Tibial artery (tissue), 4 donors: Measurements from ENCODE around the gene CDCA8.

ENCODE experiments used
- DNase-seq, 2 donors: peaks; one replicate each; pipeline ENCODE4 v3.0.0-alpha.2; 2019
- H3K27ac ChIP-seq, 2 donors: fragments of 200-600 bp; sonication (generic) in 1 of 2; 1 replicate in 1 of 2; 2 replicates in 1 of 2; pipeline ENCODE4 v1.5.1; 2018 to 2019; ENCODE audit warnings: mild to moderate bottlenecking in 1 of 2
- H3K27me3 ChIP-seq, 2 donors: fragments of 200-600 bp; sonication (generic) in 1 of 2; one replicate each; pipeline versions ENCODE4 v1.5.1 to v1.6.0; 2016 to 2019
- H3K36me3 ChIP-seq, 3 donors: fragments of 200-600 bp; sonication (generic) in 2 of 3; one replicate each; pipeline ENCODE4 v1.5.1; 2016 to 2019; ENCODE audit warnings: mild to moderate bottlenecking in 2 of 3
- H3K4me1 ChIP-seq, 4 donors: fragments of 200-600 bp; sonication (generic) in 2 of 4; 1 replicate in 3 of 4; 2 replicates in 1 of 4; pipeline ENCODE4 v1.5.1; 2016 to 2019
- H3K4me3 ChIP-seq, 2 donors: fragments of 200-600 bp; sonication (generic) in 1 of 2; 1 replicate in 1 of 2; 2 replicates in 1 of 2; pipeline ENCODE4 v1.5.1; 2018 to 2019; ENCODE audit warnings: mild to moderate bottlenecking in 2 of 2
- H3K9me3 ChIP-seq, 3 donors: fragments of 200-600 bp; sonication (generic) in 1 of 3; one replicate each; pipeline ENCODE4 v1.5.1; 2016 to 2019
- intact Hi-C: fragments of 100-400 bp; cut with DNase I; formaldehyde crosslinking; loops from one replicate; pipeline ENCODE4 v1.15.0; 2023; ENCODE audit warnings: low total_unique reads
- TF ChIP-seq, protein P1 (sequence below), 2 experiments: fragments of 200-600 bp in 1 of 2; fragments of 450-650 bp in 1 of 2; IDR thresholded peaks; one replicate each; pipeline ENCODE4 v1.5.1; 2017 to 2019; ENCODE audit warnings: antibody characterized with exemption in 2 of 2, mild to moderate bottlenecking in 1 of 2, moderate library complexity in 1 of 2

CDCA8 gene

DNA sequence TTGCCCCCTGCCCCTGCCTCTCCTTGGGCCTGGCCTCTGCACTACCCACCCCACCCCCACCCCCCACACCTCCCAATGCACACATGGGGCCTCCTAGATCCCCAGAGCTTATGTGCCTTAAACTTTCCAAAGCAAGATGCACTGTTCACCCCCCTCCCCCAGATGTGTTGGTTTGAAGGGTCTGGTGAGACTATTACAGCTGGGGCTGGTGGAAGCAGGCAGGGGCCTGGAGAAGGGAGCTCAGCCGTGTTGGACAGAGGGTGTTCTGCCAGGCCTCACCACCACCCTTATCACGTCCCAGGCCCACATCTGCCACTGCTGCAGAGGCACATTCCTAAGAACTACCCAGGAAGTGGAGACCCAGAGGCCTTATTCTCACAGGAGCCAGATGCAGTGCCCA lies 39.3 kb upstream of the CDCA8 start:
- DNase-seq = no peak
- TF ChIP-seq, protein P1, sequence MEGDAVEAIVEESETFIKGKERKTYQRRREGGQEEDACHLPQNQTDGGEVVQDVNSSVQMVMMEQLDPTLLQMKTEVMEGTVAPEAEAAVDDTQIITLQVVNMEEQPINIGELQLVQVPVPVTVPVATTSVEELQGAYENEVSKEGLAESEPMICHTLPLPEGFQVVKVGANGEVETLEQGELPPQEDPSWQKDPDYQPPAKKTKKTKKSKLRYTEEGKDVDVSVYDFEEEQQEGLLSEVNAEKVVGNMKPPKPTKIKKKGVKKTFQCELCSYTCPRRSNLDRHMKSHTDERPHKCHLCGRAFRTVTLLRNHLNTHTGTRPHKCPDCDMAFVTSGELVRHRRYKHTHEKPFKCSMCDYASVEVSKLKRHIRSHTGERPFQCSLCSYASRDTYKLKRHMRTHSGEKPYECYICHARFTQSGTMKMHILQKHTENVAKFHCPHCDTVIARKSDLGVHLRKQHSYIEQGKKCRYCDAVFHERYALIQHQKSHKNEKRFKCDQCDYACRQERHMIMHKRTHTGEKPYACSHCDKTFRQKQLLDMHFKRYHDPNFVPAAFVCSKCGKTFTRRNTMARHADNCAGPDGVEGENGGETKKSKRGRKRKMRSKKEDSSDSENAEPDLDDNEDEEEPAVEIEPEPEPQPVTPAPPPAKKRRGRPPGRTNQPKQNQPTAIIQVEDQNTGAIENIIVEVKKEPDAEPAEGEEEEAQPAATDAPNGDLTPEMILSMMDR (IDR thresholded peaks at IDR 0.05) = no peak
- H3K27me3 ChIP-seq = peaks cover 0 to 36% of the 10 kb centered on the region in 2 donors
- no peaks in the 10 kb centered on the region for H3K9me3 ChIP-seq
- H3K36me3 ChIP-seq = no peaks in the 10 kb centered on the region
- H3K4me3 ChIP-seq = no peak overlapping the region
- intact Hi-C loops = no loop called here
- H3K27ac ChIP-seq = no peak overlapping the region
- no peaks in the 10 kb centered on the region for H3K4me1 ChIP-seq

DNA sequence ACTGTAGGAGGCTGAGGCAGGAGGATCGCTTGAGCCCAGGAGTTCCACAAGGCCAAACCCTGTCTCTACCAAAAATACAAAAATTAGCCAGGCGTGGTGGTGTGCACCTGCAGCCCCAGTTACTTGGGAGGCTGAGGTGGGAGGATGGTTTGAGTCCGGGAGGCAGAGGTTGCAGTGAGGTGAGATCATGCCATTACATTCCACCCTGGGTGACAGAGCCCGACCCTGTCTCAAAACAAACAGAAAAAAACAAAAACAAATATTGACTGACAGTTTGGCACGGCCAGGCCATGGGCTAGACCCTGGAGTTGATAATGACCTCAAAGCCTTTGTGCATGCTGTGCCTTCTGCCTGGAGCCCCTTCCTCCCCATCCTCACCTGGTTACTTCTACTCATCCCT lies 38.4 kb upstream of the CDCA8 start:
- TF ChIP-seq, protein P1 (IDR thresholded peaks at IDR 0.05) = no peak
- Histone ChIP-seq H3K4me3 (no peak overlapping the region), H3K27ac (no peak overlapping the region), H3K4me1 (no peaks in the 10 kb centered on the region), H3K36me3 (no peaks in the 10 kb centered on the region), H3K9me3 (no peaks in the 10 kb centered on the region), H3K27me3 (peaks cover 0 to 41% of the 10 kb centered on the region in 2 donors)
- no peak for DNase-seq
- intact Hi-C loops = no loop called here

DNA sequence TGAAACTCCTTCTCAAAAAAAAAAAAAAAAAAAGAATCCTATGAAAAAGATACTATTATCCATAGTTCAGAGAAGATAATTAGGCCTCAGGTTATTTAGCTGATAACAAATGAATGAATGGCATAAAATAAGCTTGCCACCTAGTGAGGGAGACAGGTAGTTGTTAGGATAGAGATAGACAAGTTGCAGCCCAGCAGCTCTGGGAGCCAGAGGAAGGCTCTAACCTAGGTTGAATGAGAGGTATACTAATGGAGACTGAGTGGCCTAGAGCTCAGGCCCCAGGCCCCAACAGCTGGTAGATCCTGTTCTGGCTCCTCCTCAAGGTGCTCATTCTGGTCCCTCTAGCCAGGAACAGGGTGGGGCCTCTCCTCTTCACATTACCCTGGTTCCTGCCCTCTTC lies 37.0 kb upstream of the CDCA8 start:
- DNase-seq = no peak
- no peak overlapping the region for H3K27ac ChIP-seq
- intact Hi-C loops = no loop called here
- TF ChIP-seq, protein P1 (IDR thresholded peaks at IDR 0.05) = no peak
- H3K4me3 ChIP-seq = no peak overlapping the region
- H3K36me3 ChIP-seq = no peaks in the 10 kb centered on the region
- no peaks in the 10 kb centered on the region for H3K4me1 ChIP-seq
- no peaks in the 10 kb centered on the region for H3K9me3 ChIP-seq
- peaks cover 0 to 41% of the 10 kb centered on the region in 2 donors for H3K27me3 ChIP-seq

DNA sequence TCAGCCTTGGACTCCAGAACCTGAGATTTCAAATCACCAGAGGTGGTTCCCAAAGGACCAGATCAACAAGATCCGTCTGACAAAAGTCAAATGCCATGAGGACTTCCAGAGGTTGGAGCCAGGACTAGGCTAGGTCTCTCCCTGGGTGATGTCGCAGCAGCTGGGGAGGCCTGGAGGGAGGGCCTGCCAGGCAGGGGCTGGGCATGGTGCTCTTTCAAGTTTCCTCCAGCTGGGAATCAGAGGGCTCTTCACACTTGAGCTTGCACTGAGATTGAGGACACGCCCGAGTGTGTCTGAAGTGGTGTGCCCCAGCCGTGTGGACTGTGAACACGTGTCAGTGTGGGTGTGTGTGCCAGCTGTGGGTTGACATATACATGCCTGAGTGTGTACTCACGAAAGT lies 36.3 kb upstream of the CDCA8 start:
- peaks cover 0 to 45% of the 10 kb centered on the region in 2 donors for H3K27me3 ChIP-seq

DNA sequence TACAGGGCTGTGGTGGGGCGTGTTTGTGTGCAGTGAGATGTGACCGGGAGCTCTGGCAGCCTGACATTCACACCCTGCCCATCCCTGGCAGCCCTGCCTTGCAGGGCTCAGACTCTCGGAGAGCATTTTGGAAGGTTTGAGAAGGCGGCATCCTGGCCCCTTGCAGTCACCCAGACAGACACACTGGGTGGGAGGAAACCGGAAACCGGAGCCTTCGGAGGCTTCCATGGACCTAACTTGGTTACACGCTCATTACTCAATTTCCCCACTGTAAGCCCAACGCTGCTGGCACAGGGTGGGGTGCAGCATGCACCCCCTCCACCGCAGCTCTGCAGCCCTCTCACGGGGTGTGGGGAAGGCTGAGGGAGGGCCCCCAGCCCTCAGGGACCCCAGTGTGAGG lies 35.4 kb upstream of the CDCA8 start:
- H3K9me3 ChIP-seq = no peaks in the 10 kb centered on the region
- TF ChIP-seq, protein P1 (IDR thresholded peaks at IDR 0.05) = no peak
- intact Hi-C loops = no loop called here
- no peak overlapping the region for H3K27ac ChIP-seq
- no peak for DNase-seq
- no peaks in the 10 kb centered on the region for H3K36me3 ChIP-seq
- no peaks in the 10 kb centered on the region for H3K4me1 ChIP-seq
- peaks cover 0 to 46% of the 10 kb centered on the region in 2 donors for H3K27me3 ChIP-seq
- no peak overlapping the region for H3K4me3 ChIP-seq

More for the DNA sequence above, 36.3 kb upstream of the CDCA8 start:
- Histone ChIP-seq H3K4me1 (no peaks in the 10 kb centered on the region), H3K9me3 (no peaks in the 10 kb centered on the region), H3K4me3 (no peak overlapping the region), H3K36me3 (no peaks in the 10 kb centered on the region), H3K27ac (no peak overlapping the region)
- TF ChIP-seq, protein P1 (IDR thresholded peaks at IDR 0.05) = no peak
- intact Hi-C loops = no loop called here
- no peak for DNase-seq
